Measurements from ENCODE around the gene RAPGEF6.
"Not testable (repeated sequence)": the region's sequence is repeated elsewhere in the genome, so short reads cannot be mapped to it uniquely, and the experiment has no call there.

RAPGEF6 gene

GRCh38 chr5:131634996-131635683, at the start of gene RAPGEF6:
RAPGEF6 (minus strand) TSS chr5:131635229; CDS start chr5:131635030, 199 bp downstream.
- DNase-seq = peak; percentile 95

GRCh38 chr5:131684595-131684994, 49.6 kb upstream of the RAPGEF6 start:
- DNase-seq = no peak

GRCh38 chr5:131684051-131684450, 49.0 kb upstream of the RAPGEF6 start:
- no peak for DNase-seq

GRCh38 chr5:131682826-131683225, 47.8 kb upstream of the RAPGEF6 start:
- DNase-seq = no peak

GRCh38 chr5:131682175-131682574, 47.1 kb upstream of the RAPGEF6 start:
- no peak for DNase-seq

- DNase-seq = no peak
Observed at GRCh38 chr5:131679911-131680310, 44.9 kb upstream of the RAPGEF6 start.

- not testable (repeated sequence) for DNase-seq
Observed at GRCh38 chr5:131678273-131678672, 43.2 kb upstream of the RAPGEF6 start.

GRCh38 chr5:131677115-131677514, 42.1 kb upstream of the RAPGEF6 start:
- DNase-seq = no peak

- DNase-seq = no peak
Observed at GRCh38 chr5:131672776-131673175, 37.7 kb upstream of the RAPGEF6 start.

GRCh38 chr5:131671994-131672655, 37.1 kb upstream of the RAPGEF6 start:
- DNase-seq = peak; percentile 2

GRCh38 chr5:131671409-131671808, 36.4 kb upstream of the RAPGEF6 start:
- DNase-seq = no peak

- no peak for DNase-seq
Observed at GRCh38 chr5:131664929-131665328, 29.9 kb upstream of the RAPGEF6 start.

- no peak for DNase-seq
Observed at GRCh38 chr5:131661933-131662332, 26.9 kb upstream of the RAPGEF6 start.

GRCh38 chr5:131659841-131660240, 24.8 kb upstream of the RAPGEF6 start:
- DNase-seq = no peak

- DNase-seq = no peak
Observed at GRCh38 chr5:131659290-131659689, 24.3 kb upstream of the RAPGEF6 start.

- no peak for DNase-seq
Observed at GRCh38 chr5:131654776-131655175, 19.7 kb upstream of the RAPGEF6 start.

- DNase-seq = no peak
Observed at GRCh38 chr5:131654309-131654708, 19.3 kb upstream of the RAPGEF6 start.

GRCh38 chr5:131649161-131649560, 14.1 kb upstream of the RAPGEF6 start:
- DNase-seq = no peak

GRCh38 chr5:131647048-131647769, 12.2 kb upstream of the RAPGEF6 start:
- no peak for DNase-seq

GRCh38 chr5:131644822-131645221, 9.8 kb upstream of the RAPGEF6 start:
- no peak for DNase-seq

- no peak for DNase-seq
Observed at GRCh38 chr5:131644370-131644769, 9.3 kb upstream of the RAPGEF6 start.

GRCh38 chr5:131641494-131641893, 6.5 kb upstream of the RAPGEF6 start:
- DNase-seq = no peak

- no peak for DNase-seq
Observed at GRCh38 chr5:131640043-131640856, 5.2 kb upstream of the RAPGEF6 start.

All from NCI-H2171 treated with DMSO at 0.1 percent for 48 hours (cell line).